SK-MEL-5 (cell line): ENCODE data around the gene WNT9A. TPM values are rescaled to one million over a fixed set of nuclear protein-coding genes. Genes with fewer than 3 reads are reported as not detected.

Experiments
- small RNA-seq, 2 experiments: library from RNA; depleted of rRNA; stranded (forward); fragments of <200 nt; gene quantifications; one replicate each; pipeline ENCODE3, GENCODE V24; 2014
- total RNA-seq: library from RNA; depleted of rRNA; stranded (reverse); fragments of >200 nt; shearing (Covaris generic); gene quantifications from 2 replicates; pipeline ENCODE4 v1.2.3, GENCODE V29; 2014; rRNA removed

The WNT9A gene
- total RNA-seq, 1 experiment from 2014 or later: not detected

Small RNA genes lying within 50 kb of the gene (small RNA-seq; reads per million reads assigned to genes)
- gene MIR5008 (0 reads per million in 2 experiments), gene SEPT14P17 (0 reads per million in 2 experiments)

Other genes with a start within 250 kb of the WNT9A start
- 33.6 and 38.2 TPM in 2 replicates for gene JMJD4, start 212.6 kb downstream of the WNT9A start, total RNA-seq
- 29.3 and 31.5 TPM in 2 replicates for gene SNAP47, start 212.5 kb downstream of the WNT9A start, total RNA-seq
- not detected in 2 replicates for gene PRSS38, start 132.3 kb downstream of the WNT9A start, total RNA-seq
- not detected in 2 replicates for gene WNT3A, start 59.1 kb upstream of the WNT9A start, total RNA-seq
- gene ARF1, start 134.8 kb upstream of the WNT9A start, total RNA-seq: 101 and 106 TPM in 2 replicates
- 7.8 and 11.1 TPM in 2 replicates for gene C1orf35, start 155.4 kb upstream of the WNT9A start, total RNA-seq
- gene MRPL55, start 161.4 kb upstream of the WNT9A start, total RNA-seq: 55.2 and 59.6 TPM in 2 replicates
- 198 and 236 TPM in 2 replicates for gene GUK1, start 192.3 kb upstream of the WNT9A start, total RNA-seq
- gene GJC2, start 202.0 kb upstream of the WNT9A start, total RNA-seq: 0.16 TPM in 1 of 2 replicates, not detected in the other
- 4.8 and 8.0 TPM in 2 replicates for gene IBA57, start 217.9 kb upstream of the WNT9A start, total RNA-seq